Hepatocyte (in vitro differentiated cells): Measurements from ENCODE around the gene NEUROG2. TPM values are rescaled to one million over a fixed set of nuclear protein-coding genes. Genes with fewer than 3 reads are reported as not detected.

Experiments used
- DNase-seq: peaks from one replicate; pipeline ENCODE4 v3.0.0-alpha.2; 2016; ENCODE audit warnings: low spot score
- H2AFZ ChIP-seq: fragments of 200-600 bp; sonication (generic); 2 replicates; pipeline ENCODE4 v1.6.0; 2016; ENCODE audit warnings: antibody characterized with exemption, mild to moderate bottlenecking
- H3K27ac ChIP-seq: fragments of 200-600 bp; sonication (generic); 2 replicates; pipeline ENCODE4 v1.5.1; 2016; ENCODE audit warnings: mild to moderate bottlenecking
- H3K27me3 ChIP-seq: fragments of 200-600 bp; sonication (generic); 2 replicates; pipeline ENCODE4 v1.6.1; 2016
- H3K36me3 ChIP-seq: fragments of 200-600 bp; sonication (generic); replicated peaks from 2 replicates; pipeline ENCODE4 v1.5.1; 2016; ENCODE audit warnings: low read depth; ENCODE audit not compliant: insufficient read depth
- H3K4me1 ChIP-seq: fragments of 200-600 bp; sonication (generic); 2 replicates; pipeline ENCODE4 v1.5.1; 2016; ENCODE audit warnings: mild to moderate bottlenecking, moderate library complexity; ENCODE audit not compliant: insufficient read depth
- H3K4me2 ChIP-seq: fragments of 200-600 bp; sonication (generic); 2 replicates; pipeline ENCODE4 v1.6.0; 2016
- H3K4me3 ChIP-seq: fragments of 200-600 bp; sonication (generic); 2 replicates; pipeline ENCODE4 v1.5.1; 2016; ENCODE audit warnings: mild to moderate bottlenecking
- H3K79me2 ChIP-seq: fragments of 200-600 bp; sonication (generic); 2 replicates; pipeline ENCODE4 v1.6.0; 2017; ENCODE audit warnings: mild to moderate bottlenecking
- H3K9me2 ChIP-seq: fragments of 200-600 bp; sonication (generic); replicated peaks from 2 replicates; pipeline ENCODE4 v1.6.0; 2017; ENCODE audit warnings: mild to moderate bottlenecking; ENCODE audit not compliant: insufficient read depth
- H3K9me3 ChIP-seq: fragments of 200-600 bp; sonication (generic); 2 replicates; pipeline ENCODE4 v1.5.1; 2016; ENCODE audit warnings: low read depth, mild to moderate bottlenecking
- H4K20me1 ChIP-seq: fragments of 200-600 bp; sonication (generic); 2 replicates; pipeline ENCODE4 v1.6.0; 2016; ENCODE audit warnings: mild to moderate bottlenecking; ENCODE audit not compliant: insufficient read depth, poor library complexity, severe bottlenecking
- CTCF ChIP-seq: fragments of 200-600 bp; sonication (generic); IDR thresholded peaks from 2 replicates; pipeline ENCODE4 v1.5.1; 2016; ENCODE audit warnings: antibody characterized with exemption, mild to moderate bottlenecking; ENCODE audit not compliant: poor library complexity
- EZH2 ChIP-seq: fragments of 200-600 bp; sonication (generic); IDR thresholded peaks from 2 replicates; pipeline ENCODE4 v1.6.1; 2016; ENCODE audit warnings: antibody characterized with exemption, mild to moderate bottlenecking, borderline replicate concordance
- EZH2phosphoT487 ChIP-seq: fragments of 200-600 bp; sonication (generic); IDR thresholded peaks from one replicate; pipeline ENCODE4 v1.6.1; 2018; ENCODE audit warnings: antibody characterized with exemption, mild to moderate bottlenecking, low read depth, moderate library complexity; ENCODE audit not compliant: unreplicated experiment, severe bottlenecking
- WGBS: methylation state at CpG from one replicate; pipeline ENCODE4 v1.1.6; 2016; ENCODE audit warnings: low lambda C conversion rate; ENCODE audit errors: missing lambda C conversion rate; 5-methylcytosine and 5-hydroxymethylcytosine counted together
- polyA plus RNA-seq: library from polyadenylated mRNA; unstranded; fragments of >200 nt; fragmentation: Nextera tagmentation; extraction: Ambion mirVana; gene quantifications from 2 replicates; pipeline ENCODE4 v1.2.1, GENCODE V29; 2016
- total RNA-seq: library from RNA; depleted of rRNA; stranded (reverse); fragments of >200 nt; gene quantifications from 2 replicates; pipeline ENCODE4 v1.2.3, GENCODE V29; 2014

Gene NEUROG2
- total and polyA plus RNA-seq, 2 experiments from 2014 or later: 0.20 TPM; not detected in 1

- no peak for DNase-seq
- Histone ChIP-seq H3K4me1 (no peaks in the 10 kb centered on the region), H3K4me2 (no peak overlapping the region), H2AFZ (no peak overlapping the region), H3K9me3 (no peaks in the 10 kb centered on the region), H3K27me3 (no peaks in the 10 kb centered on the region), H3K27ac (no peak overlapping the region), H3K4me3 (no peak overlapping the region), H4K20me1 (no peaks in the 10 kb centered on the region), H3K9me2 (no peaks in the 10 kb centered on the region), H3K36me3 (no peaks in the 10 kb centered on the region), H3K79me2 (no peaks in the 10 kb centered on the region)
- WGBS: 72% methylated on average over 5 of the region's 5 CpGs
- TF ChIP-seq CTCF: no peak
- no peak for TF ChIP-seq EZH2phosphoT487
- no peak for TF ChIP-seq EZH2
Measured at GRCh38 chr4:112485930-112486329, 30.1 kb downstream of the NEUROG2 start.

GRCh38 chr4:112473985-112474384 is 42.0 kb downstream of the NEUROG2 start:
- TF ChIP-seq EZH2 (no peak), EZH2phosphoT487 (no peak), CTCF (no peak)
- no peak overlapping the region for H3K4me2 ChIP-seq
- DNase-seq: no peak
- H3K9me2 ChIP-seq: no peaks in the 10 kb centered on the region
- WGBS: 91% methylated on average over 2 of the region's 2 CpGs
- H2AFZ ChIP-seq: no peak overlapping the region
- H3K27me3 ChIP-seq: no peaks in the 10 kb centered on the region
- H3K36me3 ChIP-seq: no peaks in the 10 kb centered on the region
- no peak overlapping the region for H3K27ac ChIP-seq
- no peaks in the 10 kb centered on the region for H4K20me1 ChIP-seq
- no peaks in the 10 kb centered on the region for H3K79me2 ChIP-seq
- no peak overlapping the region for H3K4me3 ChIP-seq
- H3K9me3 ChIP-seq: no peaks in the 10 kb centered on the region
- H3K4me1 ChIP-seq: no peaks in the 10 kb centered on the region

- DNase-seq: no peak
- Histone ChIP-seq H3K27me3 (no peaks in the 10 kb centered on the region), H3K27ac (no peak overlapping the region), H3K79me2 (no peaks in the 10 kb centered on the region), H3K9me3 (no peaks in the 10 kb centered on the region), H3K9me2 (no peaks in the 10 kb centered on the region), H4K20me1 (no peaks in the 10 kb centered on the region), H2AFZ (no peak overlapping the region), H3K4me2 (no peak overlapping the region), H3K4me3 (no peak overlapping the region), H3K4me1 (no peaks in the 10 kb centered on the region), H3K36me3 (no peaks in the 10 kb centered on the region)
- TF ChIP-seq EZH2phosphoT487: no peak
- no peak for TF ChIP-seq CTCF
- no peak for TF ChIP-seq EZH2
Measured at GRCh38 chr4:112472318-112472717, 43.7 kb downstream of the NEUROG2 start.

Other genes starting within 250 kb of the NEUROG2 start
- gene TIFA, start 230.3 kb downstream of the NEUROG2 start, total RNA-seq: 20.2 and 21.7 TPM in 2 replicates
- gene TIFA, start 230.3 kb downstream of the NEUROG2 start, polyA plus RNA-seq: 16.5 and 18.3 TPM in 2 replicates
- 14.8 and 16.6 TPM in 2 replicates for gene ALPK1, start 218.8 kb downstream of the NEUROG2 start, total RNA-seq
- gene ALPK1, start 218.8 kb downstream of the NEUROG2 start, polyA plus RNA-seq: 6.2 and 7.1 TPM in 2 replicates
- gene ZGRF1, start 120.7 kb upstream of the NEUROG2 start, total RNA-seq: 9.9 and 20.5 TPM in 2 replicates
- gene ZGRF1, start 120.7 kb upstream of the NEUROG2 start, polyA plus RNA-seq: 1.2 and 3.3 TPM in 2 replicates
- 36.0 and 50.0 TPM in 2 replicates for gene LARP7, start 121.0 kb upstream of the NEUROG2 start, total RNA-seq
- 41.4 and 42.8 TPM in 2 replicates for gene LARP7, start 121.0 kb upstream of the NEUROG2 start, polyA plus RNA-seq